ENCODE data around the gene ADRA2B.

ADRA2B gene

DNA sequence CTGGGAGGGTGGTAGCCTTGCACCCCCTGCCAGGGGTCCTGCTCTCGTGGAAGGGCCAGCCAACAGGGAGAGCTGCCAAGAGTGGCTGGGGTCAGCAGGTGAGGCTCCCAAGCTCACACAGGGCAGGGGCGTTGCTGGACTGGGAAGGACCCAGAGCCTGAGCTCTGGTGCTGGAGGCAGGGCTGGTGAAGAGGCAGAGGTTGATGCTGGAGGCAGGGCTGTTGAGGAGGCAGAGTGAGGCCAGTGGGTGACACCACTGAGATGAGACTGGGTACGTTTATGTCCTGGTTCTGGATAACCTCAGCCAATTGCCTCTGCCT, 7.0 kb downstream of the ADRA2B start:
- H3K27ac ChIP-seq (ENCODE audit: low read depth, low read length, poor library complexity, severe bottlenecking), result no peak overlapping the region
- no peaks in the 10 kb centered on the region for H3F3A ChIP-seq (ENCODE audit: insufficient read depth, low read length)
- no peak overlapping the region for H3K4me3 ChIP-seq (ENCODE audit: low read depth, low read length, poor library complexity, severe bottlenecking)
- H3K4me1 ChIP-seq (ENCODE audit: insufficient read depth, low read length, severe bottlenecking), result no peaks in the 10 kb centered on the region
- no peak overlapping the region for H2AFZ ChIP-seq (ENCODE audit: low read length)
- no peaks in the 10 kb centered on the region; the same call in 1 of the 2 replicates for H3K36me3 ChIP-seq (ENCODE audit: insufficient read depth, low read length)
- TF ChIP-seq, protein P1, sequence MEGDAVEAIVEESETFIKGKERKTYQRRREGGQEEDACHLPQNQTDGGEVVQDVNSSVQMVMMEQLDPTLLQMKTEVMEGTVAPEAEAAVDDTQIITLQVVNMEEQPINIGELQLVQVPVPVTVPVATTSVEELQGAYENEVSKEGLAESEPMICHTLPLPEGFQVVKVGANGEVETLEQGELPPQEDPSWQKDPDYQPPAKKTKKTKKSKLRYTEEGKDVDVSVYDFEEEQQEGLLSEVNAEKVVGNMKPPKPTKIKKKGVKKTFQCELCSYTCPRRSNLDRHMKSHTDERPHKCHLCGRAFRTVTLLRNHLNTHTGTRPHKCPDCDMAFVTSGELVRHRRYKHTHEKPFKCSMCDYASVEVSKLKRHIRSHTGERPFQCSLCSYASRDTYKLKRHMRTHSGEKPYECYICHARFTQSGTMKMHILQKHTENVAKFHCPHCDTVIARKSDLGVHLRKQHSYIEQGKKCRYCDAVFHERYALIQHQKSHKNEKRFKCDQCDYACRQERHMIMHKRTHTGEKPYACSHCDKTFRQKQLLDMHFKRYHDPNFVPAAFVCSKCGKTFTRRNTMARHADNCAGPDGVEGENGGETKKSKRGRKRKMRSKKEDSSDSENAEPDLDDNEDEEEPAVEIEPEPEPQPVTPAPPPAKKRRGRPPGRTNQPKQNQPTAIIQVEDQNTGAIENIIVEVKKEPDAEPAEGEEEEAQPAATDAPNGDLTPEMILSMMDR (IDR thresholded peaks at IDR 0.05; ENCODE audit: low read length), result no peak
- TF ChIP-seq EZH2 (IDR thresholded peaks at IDR 0.05; ENCODE audit: borderline replicate concordance, low read length), result no peak
- no peaks in the 10 kb centered on the region for H3K79me2 ChIP-seq (ENCODE audit: insufficient read depth, low read length)
- no peak overlapping the region for H3K4me2 ChIP-seq (ENCODE audit: low read length)
- H3K9me2 ChIP-seq (ENCODE audit: low read depth, low read length), result no peaks in the 10 kb centered on the region
- H3K27me3 ChIP-seq (ENCODE audit: insufficient read depth, low read length), result peaks cover 13% of the 10 kb centered on the region; the same call in 1 of the 2 replicates
- H3K9me3 ChIP-seq (ENCODE audit: low read length), result peaks cover 5% of the 10 kb centered on the region; the same call in 1 of the 2 replicates
- H3K9ac ChIP-seq (ENCODE audit: low read length), result no peak overlapping the region
- no peaks in the 10 kb centered on the region for H4K20me1 ChIP-seq (ENCODE audit: insufficient read depth, low read length)

- H4K20me1 ChIP-seq (ENCODE audit: insufficient read depth, low read length), result no peaks in the 10 kb centered on the region
- peaks cover 13% of the 10 kb centered on the region; the same call in 1 of the 2 replicates for H3K27me3 ChIP-seq (ENCODE audit: insufficient read depth, low read length)
- H3K9me2 ChIP-seq (ENCODE audit: low read depth, low read length), result no peaks in the 10 kb centered on the region
- no peak overlapping the region for H3K27ac ChIP-seq (ENCODE audit: low read depth, low read length, poor library complexity, severe bottlenecking)
- H3K9ac ChIP-seq (ENCODE audit: low read length), result no peak overlapping the region
- no peaks in the 10 kb centered on the region for H3K4me1 ChIP-seq (ENCODE audit: insufficient read depth, low read length, severe bottlenecking)
- H3K4me2 ChIP-seq (ENCODE audit: low read length), result no peak overlapping the region
- H2AFZ ChIP-seq (ENCODE audit: low read length), result no peak overlapping the region
- H3K9me3 ChIP-seq (ENCODE audit: low read length), result peaks cover 5% of the 10 kb centered on the region; the same call in 1 of the 2 replicates
- TF ChIP-seq, protein P1 (IDR thresholded peaks at IDR 0.05; ENCODE audit: low read length), result no peak
- no peak for TF ChIP-seq EZH2 (IDR thresholded peaks at IDR 0.05; ENCODE audit: borderline replicate concordance, low read length)
- H3K4me3 ChIP-seq (ENCODE audit: low read depth, low read length, poor library complexity, severe bottlenecking), result no peak overlapping the region
- H3F3A ChIP-seq (ENCODE audit: insufficient read depth, low read length), result no peaks in the 10 kb centered on the region
- no peaks in the 10 kb centered on the region for H3K79me2 ChIP-seq (ENCODE audit: insufficient read depth, low read length)
- H3K36me3 ChIP-seq (ENCODE audit: insufficient read depth, low read length), result no peaks in the 10 kb centered on the region; the same call in 1 of the 2 replicates
Observed at GRCh38 chr2:96108541-96109360, 7.6 kb downstream of the ADRA2B start.

GRCh38 chr2:96108151-96108540, 8.2 kb downstream of the ADRA2B start:
- Histone ChIP-seq H3K79me2 (ENCODE audit: insufficient read depth, low read length) (no peaks in the 10 kb centered on the region), H4K20me1 (ENCODE audit: insufficient read depth, low read length) (no peaks in the 10 kb centered on the region), H2AFZ (ENCODE audit: low read length) (no peak overlapping the region), H3K9me3 (ENCODE audit: low read length) (peaks cover 5% of the 10 kb centered on the region; the same call in 1 of the 2 replicates), H3K36me3 (ENCODE audit: insufficient read depth, low read length) (no peaks in the 10 kb centered on the region; the same call in 1 of the 2 replicates), H3K4me2 (ENCODE audit: low read length) (no peak overlapping the region), H3K4me3 (ENCODE audit: low read depth, low read length, poor library complexity, severe bottlenecking) (no peak overlapping the region), H3F3A (ENCODE audit: insufficient read depth, low read length) (no peaks in the 10 kb centered on the region), H3K9me2 (ENCODE audit: low read depth, low read length) (no peaks in the 10 kb centered on the region), H3K4me1 (ENCODE audit: insufficient read depth, low read length, severe bottlenecking) (no peaks in the 10 kb centered on the region), H3K27me3 (ENCODE audit: insufficient read depth, low read length) (peaks cover 18% of the 10 kb centered on the region; the same call in 1 of the 2 replicates), H3K9ac (ENCODE audit: low read length) (no peak overlapping the region), H3K27ac (ENCODE audit: low read depth, low read length, poor library complexity, severe bottlenecking) (no peak overlapping the region)
- TF ChIP-seq, protein P1 (IDR thresholded peaks at IDR 0.05; ENCODE audit: low read length), result no peak
- no peak for TF ChIP-seq EZH2 (IDR thresholded peaks at IDR 0.05; ENCODE audit: borderline replicate concordance, low read length)

Data from OCI-LY1 (cell line).